ENCODE measurements around the gene SLBP. TPM values are rescaled to one million over a fixed set of nuclear protein-coding genes. Genes with fewer than 3 reads are reported as not detected.

SLBP gene
- total RNA-seq, 1 experiment from 2014 or later: 61.7 TPM

GRCh38 chr4:1695913-1696312, 16.2 kb downstream of the SLBP start:
- CTCF ChIA-PET: no interaction called here
- no peak overlapping the region for H2AFZ ChIP-seq
- BruUV-seq (replicated peaks): no TSS peak

GRCh38 chr4:1693131-1693896, 18.8 kb downstream of the SLBP start:
- H3K4me1 ChIP-seq (replicated peaks; ENCODE audit: insufficient read depth): no peaks in the 10 kb centered on the region
- no peak overlapping the region; the same call in 1 of the 2 replicates for H3K27ac ChIP-seq
- TF ChIP-seq, protein P1, sequence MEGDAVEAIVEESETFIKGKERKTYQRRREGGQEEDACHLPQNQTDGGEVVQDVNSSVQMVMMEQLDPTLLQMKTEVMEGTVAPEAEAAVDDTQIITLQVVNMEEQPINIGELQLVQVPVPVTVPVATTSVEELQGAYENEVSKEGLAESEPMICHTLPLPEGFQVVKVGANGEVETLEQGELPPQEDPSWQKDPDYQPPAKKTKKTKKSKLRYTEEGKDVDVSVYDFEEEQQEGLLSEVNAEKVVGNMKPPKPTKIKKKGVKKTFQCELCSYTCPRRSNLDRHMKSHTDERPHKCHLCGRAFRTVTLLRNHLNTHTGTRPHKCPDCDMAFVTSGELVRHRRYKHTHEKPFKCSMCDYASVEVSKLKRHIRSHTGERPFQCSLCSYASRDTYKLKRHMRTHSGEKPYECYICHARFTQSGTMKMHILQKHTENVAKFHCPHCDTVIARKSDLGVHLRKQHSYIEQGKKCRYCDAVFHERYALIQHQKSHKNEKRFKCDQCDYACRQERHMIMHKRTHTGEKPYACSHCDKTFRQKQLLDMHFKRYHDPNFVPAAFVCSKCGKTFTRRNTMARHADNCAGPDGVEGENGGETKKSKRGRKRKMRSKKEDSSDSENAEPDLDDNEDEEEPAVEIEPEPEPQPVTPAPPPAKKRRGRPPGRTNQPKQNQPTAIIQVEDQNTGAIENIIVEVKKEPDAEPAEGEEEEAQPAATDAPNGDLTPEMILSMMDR (conservative IDR thresholded peaks at IDR 0.05): peak; percentile 93
- TF ChIP-seq EZH2 (IDR thresholded peaks at IDR 0.05; ENCODE audit: low read depth): no peak
- H3K36me3 ChIP-seq (ENCODE audit: low read depth): peaks cover 26% of the 10 kb centered on the region; the same call in 1 of the 2 replicates
- H3F3A ChIP-seq (ENCODE audit: insufficient read depth, low read depth): peaks cover 54% of the 10 kb centered on the region
- intact Hi-C loops (cut with micrococcal nuclease; ENCODE audit: unreplicated experiment): loop anchor here (1.0 kb wide), 2 partner anchors 33 to 117 kb away; no protein-coding TSS in a partner anchor
- no peaks in the 10 kb centered on the region for H3K9me3 ChIP-seq (ENCODE audit: insufficient read depth, low read depth)
- DNase-seq: peak; percentile 60 to 76
- H4K20me1 ChIP-seq (ENCODE audit: insufficient read depth): no peaks in the 10 kb centered on the region; the same call in 1 of the 2 replicates
- ChIA-PET POLR2A (ENCODE audit: unreplicated experiment) (interaction anchor here (0.6 to 0.7 kb wide), 2 partner anchors 28 to 34 kb away, joined by 4 read pairs; partner anchors contain the start of genes TACC3 and TMEM129), CTCF (interaction anchor here (0.5 to 1.4 kb wide), 7 partner anchors 17 to 706 kb away, joined by 3 to 14 read pairs (median 4); no protein-coding TSS in a partner anchor)
- H3K4me3 ChIP-seq: no peak overlapping the region
- no peak overlapping the region for H2AFZ ChIP-seq
- H3K4me2 ChIP-seq: no peak overlapping the region
- no TSS peak for BruUV-seq (replicated peaks)
- no peaks in the 10 kb centered on the region for H3K27me3 ChIP-seq (ENCODE audit: insufficient read depth, low read depth)
- no peaks in the 10 kb centered on the region for H3K79me2 ChIP-seq (ENCODE audit: low read depth)
- H3K9me2 ChIP-seq (ENCODE audit: insufficient read depth): no peaks in the 10 kb centered on the region

More at GRCh38 chr4:1695913-1696312, 16.2 kb downstream of the SLBP start:
- Histone ChIP-seq H3K36me3 (ENCODE audit: low read depth) (peaks cover 44% of the 10 kb centered on the region), H3K4me3 (no peak overlapping the region), H4K20me1 (ENCODE audit: insufficient read depth) (no peaks in the 10 kb centered on the region; the same call in 1 of the 2 replicates), H3K27me3 (ENCODE audit: insufficient read depth, low read depth) (no peaks in the 10 kb centered on the region), H3K9me3 (ENCODE audit: insufficient read depth, low read depth) (no peaks in the 10 kb centered on the region), H3K27ac (no peak overlapping the region), H3K4me1 (replicated peaks; ENCODE audit: insufficient read depth) (no peaks in the 10 kb centered on the region), H3K79me2 (ENCODE audit: low read depth) (0 out of 2 replicates have a peak, but pooled peaks cover 8% of the 10 kb centered on the region), H3K9me2 (ENCODE audit: insufficient read depth) (no peaks in the 10 kb centered on the region), H3K4me2 (no peak overlapping the region), H3F3A (ENCODE audit: insufficient read depth, low read depth) (peaks cover 59% of the 10 kb centered on the region)
- no peak for TF ChIP-seq EZH2 (IDR thresholded peaks at IDR 0.05; ENCODE audit: low read depth)
- TF ChIP-seq, protein P1 (conservative IDR thresholded peaks at IDR 0.05): no peak
- intact Hi-C loops (cut with micrococcal nuclease; ENCODE audit: unreplicated experiment): no loop called here
- no peak for DNase-seq
- POLR2A ChIA-PET (ENCODE audit: unreplicated experiment): no interaction called here

- H3K79me2 ChIP-seq (ENCODE audit: low read depth): no peaks in the 10 kb centered on the region
- H2AFZ ChIP-seq: no peak overlapping the region
- H3K4me3 ChIP-seq: no peak overlapping the region
- H3K27me3 ChIP-seq (ENCODE audit: insufficient read depth, low read depth): no peaks in the 10 kb centered on the region
- H3K4me1 ChIP-seq (replicated peaks; ENCODE audit: insufficient read depth): no peaks in the 10 kb centered on the region
- no TSS peak for BruUV-seq (replicated peaks)
- peaks cover 51% of the 10 kb centered on the region for H3F3A ChIP-seq (ENCODE audit: insufficient read depth, low read depth)
- intact Hi-C loops (cut with micrococcal nuclease; ENCODE audit: unreplicated experiment): no loop called here
- no peak for DNase-seq
- no peak for TF ChIP-seq EZH2 (IDR thresholded peaks at IDR 0.05; ENCODE audit: low read depth)
- TF ChIP-seq, protein P1 (conservative IDR thresholded peaks at IDR 0.05): no peak
- no peaks in the 10 kb centered on the region for H3K9me2 ChIP-seq (ENCODE audit: insufficient read depth)
- ChIA-PET CTCF (interaction anchor here (0.5 kb wide), 1 partner anchor 12 kb away, joined by 8 read pairs; no protein-coding TSS in a partner anchor), POLR2A (ENCODE audit: unreplicated experiment) (no interaction called here)
- H3K4me2 ChIP-seq: no peak overlapping the region
- no peaks in the 10 kb centered on the region for H3K9me3 ChIP-seq (ENCODE audit: insufficient read depth, low read depth)
- H4K20me1 ChIP-seq (ENCODE audit: insufficient read depth): no peaks in the 10 kb centered on the region; the same call in 1 of the 2 replicates
- H3K36me3 ChIP-seq (ENCODE audit: low read depth): peaks cover 24% of the 10 kb centered on the region; the same call in 1 of the 2 replicates
- H3K27ac ChIP-seq: no peak overlapping the region
These were observed 20.3 kb downstream of the SLBP start for GRCh38 chr4:1691737-1692373.

Measured in PC-9 (cell line).